Cardiac fibroblast (primary cell): ENCODE data around the gene PRSS2.

Experiments used
- DNase-seq, 2 donors: peaks; one replicate each; pipeline versions ENCODE4 v3.0.0 to v3.0.0-alpha.2; 2010; ENCODE audit warnings: low read depth in 2 of 2
- H3K4me3 ChIP-seq, 2 donors: replicated peaks in 1 of 2; 1 replicate in 1 of 2; 2 replicates in 1 of 2; pipeline ENCODE4 v1.5.1; 2011; ENCODE audit warnings: low read depth in 2 of 2, low read length in 2 of 2, mild to moderate bottlenecking in 2 of 2, moderate library complexity in 1 of 2
- TF ChIP-seq, protein P1 (sequence below): IDR thresholded peaks from one replicate; pipeline ENCODE4 v1.5.1; 2011; ENCODE audit warnings: low read depth, mild to moderate bottlenecking, low read length, inconsistent platforms

The PRSS2 gene

DNA sequence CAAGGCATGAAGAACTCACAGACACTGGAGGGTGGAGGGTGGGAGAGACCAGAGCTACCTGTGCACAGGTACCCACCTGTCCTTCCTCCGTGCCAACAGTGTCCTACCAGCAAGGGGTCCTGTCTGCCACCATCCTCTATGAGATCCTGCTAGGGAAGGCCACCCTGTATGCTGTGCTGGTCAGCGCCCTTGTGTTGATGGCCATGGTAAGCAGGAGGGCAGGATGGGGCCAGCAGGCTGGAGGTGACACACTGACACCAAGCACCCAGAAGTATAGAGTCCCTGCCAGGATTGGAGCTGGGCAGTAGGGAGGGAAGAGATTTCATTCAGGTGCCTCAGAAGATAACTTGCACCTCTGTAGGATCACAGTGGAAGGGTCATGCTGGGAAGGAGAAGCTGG, 21.8 kb downstream of the PRSS2 start:
- no peak for DNase-seq
- TF ChIP-seq, protein P1, sequence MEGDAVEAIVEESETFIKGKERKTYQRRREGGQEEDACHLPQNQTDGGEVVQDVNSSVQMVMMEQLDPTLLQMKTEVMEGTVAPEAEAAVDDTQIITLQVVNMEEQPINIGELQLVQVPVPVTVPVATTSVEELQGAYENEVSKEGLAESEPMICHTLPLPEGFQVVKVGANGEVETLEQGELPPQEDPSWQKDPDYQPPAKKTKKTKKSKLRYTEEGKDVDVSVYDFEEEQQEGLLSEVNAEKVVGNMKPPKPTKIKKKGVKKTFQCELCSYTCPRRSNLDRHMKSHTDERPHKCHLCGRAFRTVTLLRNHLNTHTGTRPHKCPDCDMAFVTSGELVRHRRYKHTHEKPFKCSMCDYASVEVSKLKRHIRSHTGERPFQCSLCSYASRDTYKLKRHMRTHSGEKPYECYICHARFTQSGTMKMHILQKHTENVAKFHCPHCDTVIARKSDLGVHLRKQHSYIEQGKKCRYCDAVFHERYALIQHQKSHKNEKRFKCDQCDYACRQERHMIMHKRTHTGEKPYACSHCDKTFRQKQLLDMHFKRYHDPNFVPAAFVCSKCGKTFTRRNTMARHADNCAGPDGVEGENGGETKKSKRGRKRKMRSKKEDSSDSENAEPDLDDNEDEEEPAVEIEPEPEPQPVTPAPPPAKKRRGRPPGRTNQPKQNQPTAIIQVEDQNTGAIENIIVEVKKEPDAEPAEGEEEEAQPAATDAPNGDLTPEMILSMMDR = no peak
- H3K4me3 ChIP-seq = no peak overlapping the region

DNA sequence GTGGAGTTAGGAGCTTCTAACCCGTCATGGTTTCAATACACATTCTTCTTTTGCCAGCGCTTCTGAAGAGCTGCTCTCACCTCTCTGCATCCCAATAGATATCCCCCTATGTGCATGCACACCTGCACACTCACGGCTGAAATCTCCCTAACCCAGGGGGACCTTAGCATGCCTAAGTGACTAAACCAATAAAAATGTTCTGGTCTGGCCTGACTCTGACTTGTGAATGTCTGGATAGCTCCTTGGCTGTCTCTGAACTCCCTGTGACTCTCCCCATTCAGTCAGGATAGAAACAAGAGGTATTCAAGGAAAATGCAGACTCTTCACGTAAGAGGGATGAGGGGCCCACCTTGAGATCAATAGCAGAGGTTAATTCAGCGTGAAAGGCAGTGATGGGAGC, 22.4 kb downstream of the PRSS2 start:
- TF ChIP-seq, protein P1 = no peak
- DNase-seq = peak in 1 of 2 donors; percentile 40
- no peak overlapping the region for H3K4me3 ChIP-seq

DNA sequence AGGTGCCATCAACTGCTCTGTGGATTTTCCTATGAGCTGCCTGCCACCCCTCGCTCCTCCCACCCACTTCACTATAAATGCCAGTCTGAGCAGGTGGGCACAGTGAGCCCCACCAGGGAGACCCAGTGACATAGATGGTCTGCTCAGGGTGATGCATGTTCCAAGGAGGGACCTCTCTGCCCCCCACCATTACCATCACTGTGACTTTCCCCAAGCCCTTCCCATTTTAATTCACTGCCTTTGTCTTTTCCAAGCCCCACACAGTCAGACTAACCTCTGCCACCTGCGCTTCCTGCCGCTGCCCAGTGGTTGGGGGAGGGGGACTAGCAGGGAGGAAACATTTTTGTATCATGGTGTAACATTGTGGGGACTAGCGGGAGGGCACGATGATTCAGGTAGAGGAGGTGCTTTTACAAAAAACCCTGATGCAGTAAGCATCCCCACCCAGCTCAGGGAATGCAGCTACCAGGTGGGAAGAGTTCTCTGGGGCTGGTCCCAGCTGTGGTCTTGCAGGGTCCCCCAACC, 24.6 kb downstream of the PRSS2 start:
- no peak for DNase-seq
- no peak overlapping the region for H3K4me3 ChIP-seq
- TF ChIP-seq, protein P1 = no peak

DNA sequence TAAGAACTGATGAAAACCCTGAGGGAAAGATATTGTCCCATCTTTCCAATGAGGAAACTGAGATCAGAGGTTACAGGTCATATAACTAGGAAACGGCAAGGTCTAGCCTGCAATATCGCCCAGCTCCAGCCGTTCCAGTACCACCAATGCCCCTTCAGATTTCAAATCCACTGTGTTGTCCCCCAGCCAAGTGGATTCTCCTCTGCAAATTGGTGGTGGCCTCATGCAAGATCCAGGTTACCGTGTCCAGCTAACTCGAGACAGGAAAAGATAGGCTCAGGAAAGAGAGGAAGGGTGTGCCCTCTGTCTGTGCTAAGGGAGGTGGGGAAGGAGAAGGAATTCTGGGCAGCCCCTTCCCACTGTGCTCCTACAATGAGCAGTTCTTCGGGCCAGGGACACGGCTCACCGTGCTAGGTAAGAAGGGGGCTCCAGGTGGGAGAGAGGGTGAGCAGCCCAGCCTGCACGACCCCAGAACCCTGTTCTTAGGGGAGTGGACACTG, 25.3 kb downstream of the PRSS2 start:
- H3K4me3 ChIP-seq = no peak overlapping the region

DNA sequence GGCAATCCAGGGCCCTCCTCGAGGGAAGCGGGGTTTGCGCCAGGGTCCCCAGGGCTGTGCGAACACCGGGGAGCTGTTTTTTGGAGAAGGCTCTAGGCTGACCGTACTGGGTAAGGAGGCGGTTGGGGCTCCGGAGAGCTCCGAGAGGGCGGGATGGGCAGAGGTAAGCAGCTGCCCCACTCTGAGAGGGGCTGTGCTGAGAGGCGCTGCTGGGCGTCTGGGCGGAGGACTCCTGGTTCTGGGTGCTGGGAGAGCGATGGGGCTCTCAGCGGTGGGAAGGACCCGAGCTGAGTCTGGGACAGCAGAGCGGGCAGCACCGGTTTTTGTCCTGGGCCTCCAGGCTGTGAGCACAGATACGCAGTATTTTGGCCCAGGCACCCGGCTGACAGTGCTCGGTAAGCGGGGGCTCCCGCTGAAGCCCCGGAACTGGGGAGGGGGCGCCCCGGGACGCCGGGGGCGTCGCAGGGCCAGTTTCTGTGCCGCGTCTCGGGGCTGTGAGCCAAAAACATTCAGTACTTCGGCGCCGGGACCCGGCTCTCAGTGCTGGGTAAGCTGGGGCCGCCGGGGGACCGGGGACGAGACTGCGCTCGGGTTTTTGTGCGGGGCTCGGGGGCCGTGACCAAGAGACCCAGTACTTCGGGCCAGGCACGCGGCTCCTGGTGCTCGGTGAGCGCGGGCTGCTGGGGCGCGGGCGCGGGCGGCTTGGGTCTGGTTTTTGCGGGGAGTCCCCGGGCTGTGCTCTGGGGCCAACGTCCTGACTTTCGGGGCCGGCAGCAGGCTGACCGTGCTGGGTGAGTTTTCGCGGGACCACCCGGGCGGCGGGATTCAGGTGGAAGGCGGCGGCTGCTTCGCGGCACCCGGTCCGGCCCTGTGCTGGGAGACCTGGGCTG, 26.0 kb downstream of the PRSS2 start:
- TF ChIP-seq, protein P1 = no peak
- H3K4me3 ChIP-seq = peak overlapping the region; percentile 41 to 51

More for the DNA sequence above, 25.3 kb downstream of the PRSS2 start:
- TF ChIP-seq, protein P1 = no peak
- DNase-seq = no peak

DNA sequence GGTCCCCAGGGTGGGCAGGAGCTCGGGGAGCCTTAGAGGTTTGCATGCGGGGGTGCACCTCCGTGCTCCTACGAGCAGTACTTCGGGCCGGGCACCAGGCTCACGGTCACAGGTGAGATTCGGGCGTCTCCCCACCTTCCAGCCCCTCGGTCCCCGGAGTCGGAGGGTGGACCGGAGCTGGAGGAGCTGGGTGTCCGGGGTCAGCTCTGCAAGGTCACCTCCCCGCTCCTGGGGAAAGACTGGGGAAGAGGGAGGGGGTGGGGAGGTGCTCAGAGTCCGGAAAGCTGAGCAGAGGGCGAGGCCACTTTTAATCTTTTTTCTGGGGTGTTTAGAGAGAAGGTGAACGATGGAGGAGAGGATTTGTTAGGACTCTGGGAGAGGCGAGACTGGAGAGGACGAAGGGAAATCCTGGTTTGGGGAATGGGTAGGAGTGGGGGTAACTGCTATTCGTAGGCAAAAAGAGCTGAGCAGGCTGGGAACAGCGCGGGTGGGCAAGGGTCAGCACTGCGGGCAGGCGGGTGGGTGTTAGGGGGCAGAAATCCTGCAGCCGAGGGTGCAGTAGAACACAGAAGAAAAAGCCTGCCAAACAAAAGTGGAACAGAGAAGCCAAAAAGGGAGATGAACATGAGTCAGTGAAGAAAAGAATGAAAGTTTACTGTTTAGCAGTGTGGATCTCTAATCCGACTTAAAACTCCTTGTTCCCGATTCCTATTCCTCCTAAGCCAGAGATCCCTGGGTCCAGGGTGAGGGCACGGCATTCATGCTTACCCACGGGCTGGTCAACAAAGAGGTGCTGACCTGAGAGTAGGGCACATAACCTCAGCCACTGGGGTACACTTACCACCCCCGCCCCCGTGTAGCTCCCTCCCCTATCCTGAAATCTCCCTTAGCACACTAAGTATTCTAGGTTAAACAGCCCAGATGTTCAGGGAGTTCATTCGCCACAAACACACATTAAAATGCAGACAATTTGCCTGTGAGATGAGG, 26.9 kb downstream of the PRSS2 start:
- H3K4me3 ChIP-seq = peak overlapping the region; percentile 41 to 51
- DNase-seq = peak in 1 of 2 donors; percentile 27
- TF ChIP-seq, protein P1 = no peak

More for the DNA sequence above, 26.0 kb downstream of the PRSS2 start:
- no peak for DNase-seq
